HG03066 (cell line): ENCODE measurements around the gene NFIC.
"Not testable (repeated sequence)": the region's sequence is repeated elsewhere in the genome, so short reads cannot be mapped to it uniquely, and the experiment has no call there.

ENCODE experiments used
- ATAC-seq: cut with Tn5 transposase; IDR thresholded peaks from one replicate; pipeline ENCODE4 v1.9.1; 2021; ENCODE audit warnings: low read depth; ENCODE audit not compliant: unreplicated experiment

NFIC gene

DNA sequence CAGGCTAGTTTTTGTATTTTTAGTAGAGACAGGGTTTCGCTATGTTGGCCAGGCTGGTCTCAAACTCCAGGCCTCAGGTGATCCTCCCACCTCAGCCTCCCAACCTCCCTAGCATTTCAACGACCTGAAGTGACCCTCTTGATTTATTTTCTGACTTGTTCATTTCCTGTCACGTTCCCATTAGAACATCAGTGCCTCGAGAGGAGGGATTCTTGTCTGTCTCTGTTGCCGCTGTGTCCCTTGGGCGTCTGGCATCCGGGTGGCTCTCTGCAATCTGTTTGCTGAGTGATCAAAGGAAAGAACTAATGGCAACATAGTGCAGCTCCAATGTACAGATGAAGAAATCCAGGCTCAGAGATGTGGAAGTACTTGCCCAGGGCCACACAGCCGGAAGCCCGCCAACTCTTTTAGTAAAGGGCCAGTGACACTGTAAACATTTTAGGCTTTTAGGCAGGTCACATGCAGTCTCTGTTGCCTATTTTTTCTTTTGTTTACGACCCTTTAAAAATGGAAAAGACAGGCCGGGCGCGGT lies 47.5 kb downstream of the NFIC start:
- no peak for ATAC-seq

DNA sequence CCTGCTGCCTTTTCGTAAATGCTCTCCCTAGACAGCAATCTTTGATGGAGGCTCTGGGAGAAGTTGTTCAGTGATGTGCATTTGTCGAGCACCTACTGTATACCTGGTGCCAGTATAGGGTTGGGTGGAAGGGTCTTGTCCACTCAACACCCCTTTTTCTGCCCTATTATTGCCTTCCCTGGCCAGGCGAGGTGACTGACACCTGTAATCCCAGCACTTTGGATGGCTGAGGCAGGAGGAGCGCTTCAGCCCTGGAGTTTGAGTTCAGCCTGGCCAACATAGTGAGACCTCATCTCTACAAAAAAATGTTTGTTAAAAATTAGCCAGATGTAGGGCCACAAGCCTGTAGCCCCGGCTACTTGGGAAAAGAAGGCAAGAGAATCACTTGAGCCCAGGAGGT lies 49.3 kb downstream of the NFIC start:
- no peak for ATAC-seq

DNA sequence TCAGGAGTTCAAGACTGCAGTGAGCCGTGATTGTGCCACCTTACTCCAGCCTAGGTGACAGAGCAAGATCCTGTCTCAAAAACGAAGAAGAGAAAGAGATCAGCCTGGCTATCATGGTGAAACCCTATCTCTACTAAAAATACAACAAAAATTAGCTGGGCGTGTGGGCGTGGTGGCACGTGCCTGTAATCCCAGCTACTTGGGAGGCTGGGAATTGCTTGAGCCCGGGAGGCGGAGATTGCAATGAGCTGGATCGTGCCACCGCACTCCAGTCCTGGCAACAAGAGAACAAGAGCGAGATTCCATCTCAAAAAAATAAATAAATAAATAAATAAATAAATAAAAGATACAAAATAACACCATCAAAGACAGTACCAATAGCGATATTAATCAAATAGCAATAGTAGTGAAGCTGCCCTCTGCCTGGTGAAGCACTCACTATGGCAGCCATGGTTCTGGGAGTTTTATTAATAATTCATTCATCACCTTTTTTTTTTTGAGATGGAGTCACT lies 53.9 kb downstream of the NFIC start:
- no peak for ATAC-seq

DNA sequence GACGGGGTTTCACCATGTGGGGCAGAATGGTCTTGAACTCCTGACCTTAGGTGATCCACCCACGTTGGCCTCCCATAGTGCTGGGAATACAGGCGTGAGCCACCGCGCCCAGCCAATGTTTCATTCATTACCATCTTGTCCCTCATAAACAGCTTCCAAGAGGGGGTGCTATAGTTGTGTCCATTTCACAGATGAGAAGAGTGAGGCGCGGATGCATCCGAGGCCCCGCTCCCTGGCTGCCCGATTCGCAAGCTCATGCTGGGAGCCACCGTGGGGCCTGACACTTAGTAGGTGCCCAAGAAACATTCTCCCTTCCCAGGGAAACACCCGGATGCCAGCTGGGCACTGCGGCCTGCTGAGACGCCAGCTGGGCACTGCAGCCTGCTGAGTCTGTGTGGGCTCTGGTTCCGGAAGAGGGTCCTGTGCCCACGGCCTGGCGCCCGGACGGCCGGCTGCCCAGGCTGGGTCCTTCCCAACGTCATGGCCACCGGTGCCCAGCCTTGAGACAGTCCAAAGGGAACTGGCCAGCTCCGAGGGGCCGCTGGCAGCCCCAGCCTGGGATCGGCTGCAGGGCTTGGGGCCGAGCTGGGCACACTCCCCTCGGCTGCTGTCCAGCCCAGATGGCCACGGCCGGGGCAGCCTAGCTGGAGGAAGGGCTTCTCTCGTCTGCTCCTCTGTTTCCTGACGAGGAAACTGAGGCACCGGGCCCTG lies 54.7 kb downstream of the NFIC start:
- ATAC-seq = no peak

DNA sequence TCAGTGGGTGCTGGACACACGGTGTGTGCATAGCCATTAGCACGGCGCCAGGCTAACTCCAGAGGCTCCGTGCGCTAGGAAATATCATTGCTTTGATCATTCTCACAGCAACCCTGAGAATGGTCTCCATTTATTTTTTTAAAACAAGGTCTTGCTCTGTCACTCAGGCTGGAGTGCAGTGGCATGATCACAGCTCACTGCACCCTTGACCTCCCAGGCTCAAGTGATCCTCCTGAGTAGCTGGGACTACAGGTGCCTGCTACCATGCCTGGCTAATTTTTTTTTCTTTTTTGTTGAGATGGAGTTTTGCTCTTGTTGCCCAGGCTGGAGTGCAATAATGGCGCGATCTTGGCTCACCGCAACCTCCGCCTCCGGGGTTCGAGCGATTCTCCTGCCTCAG lies 55.3 kb downstream of the NFIC start:
- not testable (repeated sequence) for ATAC-seq

DNA sequence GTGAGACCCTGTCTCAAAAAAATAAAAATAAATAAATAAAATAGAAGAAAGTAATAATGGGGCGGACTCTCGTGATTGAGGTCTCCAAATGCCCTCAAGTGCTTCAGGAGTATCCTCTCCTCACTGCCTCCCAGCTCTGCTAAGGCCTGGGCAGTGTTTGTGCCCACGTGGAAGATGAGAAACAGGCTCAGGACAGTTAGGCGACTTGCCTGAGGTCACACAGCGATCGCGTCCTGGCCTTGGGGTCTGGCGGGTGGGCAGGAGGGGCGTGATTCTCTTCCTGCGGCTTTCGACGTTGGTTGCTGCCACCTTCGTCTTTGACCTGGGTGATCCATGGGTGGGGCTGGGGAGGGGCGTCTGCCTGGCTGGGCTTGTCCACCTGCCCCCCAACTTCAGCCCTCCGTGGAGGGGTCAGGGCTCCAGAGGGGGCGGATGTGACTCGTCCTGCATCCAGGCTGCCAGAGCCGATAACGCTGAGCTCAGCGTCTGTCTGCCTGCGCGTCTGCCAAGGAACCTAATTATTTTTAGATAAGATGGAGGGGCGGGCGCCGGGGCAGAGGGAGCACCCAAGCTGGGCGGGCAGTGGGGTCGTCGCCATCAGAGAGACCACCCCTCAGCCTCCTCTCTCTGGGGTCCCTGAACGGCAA lies 56.9 kb downstream of the NFIC start:
- no peak for ATAC-seq

DNA sequence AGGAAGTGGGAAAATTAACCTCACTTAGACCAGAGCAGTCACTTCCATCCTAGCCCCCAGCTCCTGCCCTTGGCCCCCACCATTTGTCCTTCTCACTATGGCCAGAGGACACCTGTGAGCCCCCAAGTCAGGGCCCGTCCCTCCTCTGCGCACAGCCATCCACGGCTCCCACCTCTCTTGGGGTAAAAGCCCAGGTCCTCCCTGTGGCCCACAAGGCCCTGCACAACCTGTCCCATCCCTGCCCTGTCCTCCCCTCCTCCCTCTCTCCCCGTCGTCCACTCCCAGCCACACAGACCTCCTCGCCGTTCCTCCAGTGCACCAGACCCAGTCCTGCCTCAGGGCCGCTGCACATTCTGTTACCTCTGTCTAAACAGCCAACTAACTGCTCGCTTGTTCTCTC lies 60.0 kb downstream of the NFIC start:
- ATAC-seq = no peak

DNA sequence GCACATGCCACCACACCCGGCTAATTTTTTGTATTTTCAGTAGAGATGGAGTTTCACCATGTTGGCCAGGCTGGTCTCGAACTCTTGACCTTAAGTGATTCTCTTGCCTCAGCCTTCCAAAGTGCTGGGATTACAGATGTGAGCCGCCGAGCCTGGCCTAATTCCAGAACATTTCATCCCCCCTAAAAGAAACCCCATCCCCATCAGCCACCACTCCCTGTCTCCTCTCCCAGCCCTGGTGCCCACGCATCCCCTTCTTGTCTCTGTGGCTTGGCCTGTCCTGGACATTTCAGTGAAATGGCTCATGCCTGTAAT lies 63.9 kb downstream of the NFIC start:
- not testable (repeated sequence) for ATAC-seq

DNA sequence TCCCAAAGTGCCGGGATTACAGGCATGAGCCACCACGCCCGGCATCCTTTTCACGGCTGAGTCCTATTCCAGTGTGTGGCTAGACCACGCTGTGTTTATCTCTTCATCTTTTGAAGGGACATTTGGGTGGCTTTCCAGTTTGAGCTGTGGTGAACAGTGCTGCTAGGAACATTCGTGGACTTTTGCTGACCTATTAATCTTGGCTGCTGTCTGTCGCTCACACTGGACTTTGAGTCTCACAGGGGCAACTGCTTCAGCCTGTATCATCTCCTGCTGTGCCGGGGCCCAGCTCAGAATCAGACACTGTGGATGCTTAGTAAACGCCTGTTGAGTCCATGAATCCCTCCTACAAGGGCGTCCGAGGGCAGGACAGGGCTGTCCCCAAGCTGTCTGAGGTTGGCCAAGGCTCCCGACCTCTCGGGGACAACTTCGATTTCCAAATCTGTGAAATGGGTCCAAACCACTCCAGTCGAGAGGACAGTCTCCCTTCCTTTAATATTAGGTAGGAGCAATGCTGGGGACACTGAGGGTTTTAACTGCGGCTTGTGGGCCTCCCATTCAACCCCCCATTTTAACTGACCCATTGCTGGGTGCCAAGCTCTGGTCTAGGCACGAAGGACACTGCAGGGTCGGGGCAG lies 65.5 kb downstream of the NFIC start:
- no peak for ATAC-seq

DNA sequence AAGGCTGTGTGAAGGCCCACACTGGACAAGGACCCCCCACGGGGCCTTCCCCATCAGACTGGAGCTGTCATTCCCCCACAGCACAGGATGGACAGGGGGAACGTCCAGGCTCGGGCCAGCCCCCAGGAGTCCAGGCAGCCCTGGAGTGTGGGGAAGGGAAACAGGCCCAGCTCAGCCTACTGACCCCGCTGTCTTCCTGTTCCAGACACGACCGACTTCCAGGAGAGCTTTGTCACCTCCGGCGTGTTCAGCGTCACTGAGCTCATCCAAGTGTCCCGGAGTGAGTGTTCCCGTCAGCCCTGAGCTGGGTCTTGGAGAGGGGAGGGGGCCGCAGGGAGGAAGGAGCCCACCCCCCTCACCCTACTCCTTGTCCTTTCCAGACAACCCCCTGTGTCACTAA lies 66.9 kb downstream of the NFIC start:
- no peak for ATAC-seq

DNA sequence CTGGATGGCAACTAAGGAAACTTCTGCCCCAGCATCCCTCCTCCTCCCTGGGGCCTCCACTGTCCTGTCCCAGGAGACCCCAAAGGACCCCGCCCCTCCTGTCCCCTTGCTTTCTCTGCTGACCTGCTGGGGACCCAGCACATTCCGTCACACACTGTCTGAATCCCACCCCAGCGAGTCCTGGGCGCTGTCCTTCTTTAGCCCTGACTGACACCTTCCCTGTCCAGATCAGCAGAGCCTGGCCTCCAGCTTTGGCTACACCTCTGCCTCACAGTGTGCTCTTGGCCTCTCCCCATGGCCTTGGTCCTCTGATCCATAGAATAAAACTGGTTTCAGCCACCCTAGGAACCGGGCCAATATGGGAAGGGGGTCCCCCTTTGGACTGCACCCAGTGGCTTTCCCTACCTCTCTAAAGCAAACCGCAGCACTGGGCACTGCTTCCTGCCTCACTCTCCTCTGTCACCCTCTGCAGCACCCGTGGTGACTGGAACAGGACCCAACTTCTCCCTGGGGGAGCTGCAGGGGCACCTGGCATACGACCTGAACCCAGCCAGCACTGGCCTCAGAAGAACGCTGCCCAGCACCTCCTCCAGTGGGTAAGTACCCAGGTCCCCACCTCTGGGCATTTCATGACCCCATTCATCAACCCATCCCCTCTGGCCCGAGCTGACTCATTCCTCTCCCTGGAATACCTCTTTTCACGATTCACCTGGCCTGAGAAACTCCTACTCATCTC lies 67.6 kb downstream of the NFIC start:
- no peak for ATAC-seq

DNA sequence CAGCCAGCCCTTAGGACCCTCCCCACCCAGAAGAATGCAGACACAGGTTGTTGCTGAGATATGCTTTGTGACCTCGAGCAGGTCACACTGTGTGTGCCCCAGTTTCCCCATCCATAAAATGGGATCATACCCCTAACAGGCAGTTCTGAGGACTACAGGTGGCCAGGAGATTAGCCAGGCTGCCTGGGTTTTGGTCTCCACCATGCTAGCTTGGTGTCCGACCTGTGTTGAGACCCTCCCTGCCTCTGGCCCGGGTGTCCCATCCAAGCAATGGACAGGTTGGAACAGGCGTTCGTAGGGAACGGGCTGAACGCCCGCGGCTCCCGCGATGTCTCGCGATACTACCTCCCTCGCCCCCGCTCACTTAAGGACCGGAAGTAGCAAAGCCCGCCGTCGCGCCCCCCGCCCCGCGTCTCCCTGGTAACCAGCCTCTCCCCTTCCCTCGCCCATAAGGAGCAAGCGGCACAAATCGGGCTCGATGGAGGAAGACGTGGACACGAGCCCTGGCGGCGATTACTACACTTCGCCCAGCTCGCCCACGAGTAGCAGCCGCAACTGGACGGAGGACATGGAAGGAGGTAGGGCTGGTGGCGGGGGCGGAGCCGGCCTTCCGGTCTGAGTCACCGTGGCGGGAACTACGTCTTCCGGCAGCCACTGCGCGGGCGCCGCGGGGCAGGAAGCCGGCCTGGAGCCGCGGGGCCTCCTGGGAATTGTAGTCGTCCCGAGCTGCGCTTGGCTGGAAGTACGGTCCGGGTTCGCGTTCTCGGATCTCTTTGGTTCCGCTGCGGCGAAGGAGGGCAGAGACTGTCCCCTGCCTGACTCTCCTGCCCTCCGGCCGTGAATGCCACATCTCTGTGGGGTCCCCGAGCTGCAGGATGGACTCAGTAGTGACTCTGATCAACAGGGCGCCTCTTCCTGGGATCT lies 68.5 kb downstream of the NFIC start:
- ATAC-seq = peak; percentile 78

DNA sequence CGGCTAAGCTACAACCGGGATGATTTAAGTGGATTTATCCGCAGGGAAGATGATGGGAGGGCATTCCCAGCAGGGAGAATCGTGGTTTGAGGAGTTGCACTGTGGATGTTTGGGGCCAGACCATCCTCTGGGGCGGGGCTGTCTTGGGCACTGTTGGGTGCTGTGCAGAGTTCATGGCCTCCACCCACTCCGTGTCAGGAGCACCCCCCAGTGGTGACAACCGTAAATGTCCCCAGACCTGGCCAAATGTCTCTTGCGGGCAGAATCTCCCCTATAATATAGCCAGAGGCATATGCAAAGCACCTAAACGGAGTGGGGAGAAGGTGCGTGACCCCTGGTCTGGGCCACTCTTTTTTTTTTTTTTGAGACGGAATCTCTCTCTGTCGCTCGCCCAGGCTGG lies 73.7 kb downstream of the NFIC start:
- ATAC-seq = no peak

DNA sequence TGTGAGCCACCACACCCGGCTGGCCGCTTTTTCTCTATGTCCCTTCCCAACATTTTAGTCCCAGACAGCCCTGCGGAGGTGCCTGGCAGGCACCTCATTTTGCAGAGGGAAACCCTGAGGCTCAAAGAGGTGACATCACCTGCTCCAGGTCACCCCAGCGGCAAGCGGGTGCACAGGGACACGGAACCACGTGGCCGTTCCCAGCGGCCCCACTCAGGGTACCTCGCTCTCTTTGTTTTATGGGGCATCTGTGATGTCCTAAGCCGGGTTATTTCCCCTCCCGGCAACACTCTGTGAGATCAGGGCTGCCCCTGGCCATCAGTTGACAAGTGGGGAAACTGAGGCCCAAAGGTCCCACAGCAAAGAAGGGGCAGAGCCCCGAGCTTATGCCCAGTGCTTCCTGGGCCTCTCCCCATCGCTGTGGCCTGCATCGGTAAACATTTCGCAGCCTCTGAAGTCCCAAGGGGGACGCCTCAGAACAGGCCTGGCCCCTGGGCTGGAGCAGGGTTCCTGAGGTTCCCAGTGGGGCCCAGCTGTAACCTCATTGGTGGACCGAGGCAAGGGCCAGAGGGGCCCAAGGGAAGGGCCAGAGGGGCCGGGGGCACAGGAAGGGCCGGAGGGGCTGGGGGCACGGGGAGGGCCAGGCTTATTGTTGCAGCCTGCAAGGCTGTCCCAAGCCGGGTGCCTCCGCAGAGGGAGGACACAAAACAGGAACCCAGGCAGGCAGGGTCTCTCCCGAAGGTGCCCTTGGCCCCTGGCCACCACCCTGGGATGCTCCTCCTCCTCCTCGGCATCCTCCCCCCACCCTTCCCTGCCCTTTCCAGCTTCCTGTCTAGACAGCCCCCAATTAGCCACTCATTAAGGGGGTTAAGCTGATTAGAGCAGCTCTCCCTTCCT lies 75.0 kb downstream of the NFIC start:
- ATAC-seq = no peak

DNA sequence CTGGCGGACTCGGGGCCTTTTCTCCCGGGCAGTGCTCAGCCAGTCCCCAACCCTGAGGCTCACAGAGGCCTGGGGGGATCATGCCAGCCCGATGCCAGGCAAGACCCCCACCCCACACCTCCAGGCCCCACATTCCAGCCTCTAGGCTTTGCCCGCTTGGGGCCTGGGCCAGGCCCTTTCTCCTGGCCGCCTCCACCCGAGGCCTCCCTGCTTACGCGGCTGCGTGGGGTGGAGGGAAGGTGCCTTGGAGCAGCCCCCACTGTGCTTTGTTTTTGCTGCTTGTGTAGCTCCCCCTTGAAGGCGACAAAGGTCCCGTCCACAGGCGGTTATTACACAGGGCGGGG lies 75.6 kb downstream of the NFIC start:
- no peak for ATAC-seq

DNA sequence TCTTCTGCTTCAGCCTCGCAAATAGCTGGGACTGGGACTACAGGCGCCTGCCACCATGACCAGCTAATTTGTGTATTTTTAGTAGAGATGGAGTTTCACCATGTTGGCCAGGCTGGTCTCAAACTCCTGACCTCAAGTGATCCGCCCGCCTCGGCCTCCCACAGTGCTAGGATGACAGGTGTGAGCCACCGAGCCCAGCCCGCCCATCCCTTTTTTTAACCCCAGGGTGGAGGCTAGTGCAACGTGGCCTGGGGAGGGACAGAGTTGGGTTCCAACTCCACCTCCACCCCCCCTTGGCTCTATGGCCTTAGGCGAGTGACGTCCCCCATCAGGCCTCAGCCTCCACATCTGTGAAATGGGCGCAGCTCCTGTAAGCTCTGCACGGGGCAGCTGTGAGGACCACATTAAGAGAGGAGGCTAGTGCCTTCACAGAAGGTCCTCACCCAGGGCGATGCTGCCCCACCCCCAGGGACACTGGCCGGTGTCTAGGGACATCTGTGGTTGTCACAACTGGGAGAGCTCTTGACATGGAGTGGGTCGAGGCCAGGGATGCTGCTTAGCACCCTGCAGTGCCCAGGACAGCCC lies 76.2 kb downstream of the NFIC start:
- no peak for ATAC-seq

DNA sequence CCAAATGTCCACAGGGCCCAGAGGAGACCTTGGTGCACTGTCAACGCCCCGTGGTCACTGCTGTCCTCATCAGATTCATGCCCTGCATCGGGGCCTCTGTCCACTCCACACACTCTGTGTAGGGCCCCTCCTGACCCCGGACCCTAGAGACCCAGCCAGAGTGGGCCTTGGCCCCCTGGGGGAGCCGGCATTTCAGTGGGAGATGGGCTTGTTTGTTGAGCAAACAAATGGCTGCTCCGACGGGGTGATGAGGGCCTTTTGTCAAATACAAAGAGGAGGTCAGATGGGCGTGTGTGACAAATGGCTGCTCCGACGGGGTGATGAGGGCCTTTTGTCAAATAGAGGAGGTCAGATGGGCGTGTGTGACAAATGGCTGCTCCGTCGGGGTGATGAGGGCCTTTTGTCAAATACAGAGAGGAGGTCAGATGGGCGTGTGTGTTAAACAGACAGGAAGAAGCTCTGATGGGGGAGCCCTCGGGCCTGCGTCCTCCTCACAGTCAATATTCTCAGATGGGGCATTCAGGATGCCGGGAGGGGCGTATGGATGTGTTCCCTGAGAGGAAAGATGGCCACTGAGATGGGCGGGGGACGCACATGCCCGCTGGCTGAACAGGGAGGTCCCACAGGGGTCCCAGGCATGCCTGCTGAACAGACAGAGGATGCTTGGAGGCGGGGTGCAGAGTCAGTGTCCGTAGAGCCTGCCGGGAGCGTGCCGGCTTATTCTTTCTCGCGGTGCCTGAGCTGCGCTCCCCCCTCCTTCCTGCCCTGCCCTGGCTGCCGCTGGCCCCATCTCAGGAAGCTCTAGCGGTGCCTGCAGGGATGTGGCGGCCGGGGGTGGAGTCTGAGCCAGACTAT lies 77.7 kb downstream of the NFIC start:
- ATAC-seq = no peak

DNA sequence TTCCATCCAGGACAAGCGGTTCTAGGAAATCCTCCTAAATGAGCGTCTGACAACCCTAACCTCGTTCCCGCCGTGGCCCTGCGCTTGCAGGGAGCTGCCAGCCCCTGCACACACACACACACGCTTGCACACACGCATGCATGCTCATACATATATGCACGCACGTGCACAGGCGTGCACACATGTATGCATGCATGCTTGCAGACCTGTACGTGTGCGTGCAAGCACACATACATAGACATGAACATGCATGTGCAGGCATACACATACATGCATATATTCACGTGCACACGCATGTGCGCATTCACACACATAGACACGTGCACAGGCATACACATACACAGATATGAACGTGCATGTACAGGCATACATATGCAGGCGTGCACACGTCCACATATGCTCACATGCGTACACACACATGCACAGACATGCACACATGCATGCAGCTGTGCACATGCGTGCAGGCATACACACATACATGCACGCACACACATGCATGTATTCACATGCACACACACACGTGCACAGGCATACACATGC lies 78.4 kb downstream of the NFIC start:
- ATAC-seq = no peak
